ENCODE measurements around the gene JMJD6. TPM values are rescaled to one million over a fixed set of nuclear protein-coding genes. Genes with fewer than 3 reads are reported as not detected.

JMJD6 gene
- total and polyA plus RNA-seq, 9 of the 15 experiments (the other 6 are each of a cell fraction or from before 2014, with no cell fraction given) = 2.5 to 52.3 (median 36.3) TPM

DNA sequence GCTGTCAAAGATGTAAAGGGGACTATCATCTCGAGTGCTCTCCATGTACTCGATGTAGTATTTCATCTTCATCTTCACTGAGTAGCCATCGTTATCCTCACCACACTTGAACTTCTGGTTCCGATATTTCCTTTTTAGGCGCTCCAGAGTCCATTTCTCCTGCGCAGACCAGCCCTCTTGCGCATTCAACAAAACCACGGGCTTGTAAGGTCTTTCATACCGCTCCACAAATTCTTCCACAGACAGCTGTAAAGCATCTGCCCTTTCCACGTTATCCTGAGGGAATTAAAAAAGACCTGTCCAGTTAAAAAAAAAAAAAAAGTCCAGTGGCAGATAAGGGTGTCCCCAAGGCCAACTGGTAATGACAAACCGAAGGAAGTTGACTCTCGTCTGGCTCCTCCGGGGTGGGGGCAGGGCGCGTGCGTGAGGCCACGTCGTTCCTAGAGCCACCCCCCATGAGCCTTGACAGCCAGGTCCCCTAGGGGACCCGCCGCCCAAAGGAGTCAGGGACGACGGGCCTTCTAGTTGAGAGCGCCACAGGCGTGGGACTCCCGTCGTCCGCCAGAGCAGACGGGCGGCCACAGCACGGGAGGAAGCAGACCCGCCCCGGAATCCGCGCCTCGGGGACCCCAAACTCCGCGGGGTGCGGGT lies 701 bp downstream of the JMJD6 start (continued):
- TF ChIP-seq, protein P1, sequence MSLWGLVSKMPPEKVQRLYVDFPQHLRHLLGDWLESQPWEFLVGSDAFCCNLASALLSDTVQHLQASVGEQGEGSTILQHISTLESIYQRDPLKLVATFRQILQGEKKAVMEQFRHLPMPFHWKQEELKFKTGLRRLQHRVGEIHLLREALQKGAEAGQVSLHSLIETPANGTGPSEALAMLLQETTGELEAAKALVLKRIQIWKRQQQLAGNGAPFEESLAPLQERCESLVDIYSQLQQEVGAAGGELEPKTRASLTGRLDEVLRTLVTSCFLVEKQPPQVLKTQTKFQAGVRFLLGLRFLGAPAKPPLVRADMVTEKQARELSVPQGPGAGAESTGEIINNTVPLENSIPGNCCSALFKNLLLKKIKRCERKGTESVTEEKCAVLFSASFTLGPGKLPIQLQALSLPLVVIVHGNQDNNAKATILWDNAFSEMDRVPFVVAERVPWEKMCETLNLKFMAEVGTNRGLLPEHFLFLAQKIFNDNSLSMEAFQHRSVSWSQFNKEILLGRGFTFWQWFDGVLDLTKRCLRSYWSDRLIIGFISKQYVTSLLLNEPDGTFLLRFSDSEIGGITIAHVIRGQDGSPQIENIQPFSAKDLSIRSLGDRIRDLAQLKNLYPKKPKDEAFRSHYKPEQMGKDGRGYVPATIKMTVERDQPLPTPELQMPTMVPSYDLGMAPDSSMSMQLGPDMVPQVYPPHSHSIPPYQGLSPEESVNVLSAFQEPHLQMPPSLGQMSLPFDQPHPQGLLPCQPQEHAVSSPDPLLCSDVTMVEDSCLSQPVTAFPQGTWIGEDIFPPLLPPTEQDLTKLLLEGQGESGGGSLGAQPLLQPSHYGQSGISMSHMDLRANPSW (CRISPR knock-in tag; IDR thresholded peaks at IDR 0.05) = 0 out of 2 replicates have a peak, but pooled peaks have one; percentile 13
- TF ChIP-seq HDAC2 (IDR thresholded peaks at IDR 0.05) (no peak; the same call in 1 of the 2 replicates), RUNX1 (IDR thresholded peaks at IDR 0.05; ENCODE audit: low read depth) (no peak), HMGN3 (IDR thresholded peaks at IDR 0.05; ENCODE audit: borderline replicate concordance, extremely low read depth, insufficient read length, low read depth, low read length) (peak; percentile 79), JUND (IDR thresholded peaks at IDR 0.05; ENCODE audit: borderline replicate concordance, low read depth, low read length) (0 out of 2 replicates have a peak, but pooled peaks have one; percentile 26), JUND (tag; IDR thresholded peaks at IDR 0.05; ENCODE audit: borderline replicate concordance, low read depth, low read length) (no peak; the same call in 2 of the 3 replicates), MBD2 (IDR thresholded peaks at IDR 0.05; ENCODE audit: borderline replicate concordance, low read depth) (no peak), CHD1 (IDR thresholded peaks at IDR 0.05; ENCODE audit: low read length) (no peak), ZNF12 (CRISPR knock-in tag; IDR thresholded peaks at IDR 0.05) (no peak), ZEB2 (IDR thresholded peaks at IDR 0.05) (0 out of 2 replicates have a peak, but pooled peaks have one; percentile 11), CCAR2 (IDR thresholded peaks at IDR 0.05; ENCODE audit: low read depth, low read length) (no peak)
- TF ChIP-seq, protein P2, sequence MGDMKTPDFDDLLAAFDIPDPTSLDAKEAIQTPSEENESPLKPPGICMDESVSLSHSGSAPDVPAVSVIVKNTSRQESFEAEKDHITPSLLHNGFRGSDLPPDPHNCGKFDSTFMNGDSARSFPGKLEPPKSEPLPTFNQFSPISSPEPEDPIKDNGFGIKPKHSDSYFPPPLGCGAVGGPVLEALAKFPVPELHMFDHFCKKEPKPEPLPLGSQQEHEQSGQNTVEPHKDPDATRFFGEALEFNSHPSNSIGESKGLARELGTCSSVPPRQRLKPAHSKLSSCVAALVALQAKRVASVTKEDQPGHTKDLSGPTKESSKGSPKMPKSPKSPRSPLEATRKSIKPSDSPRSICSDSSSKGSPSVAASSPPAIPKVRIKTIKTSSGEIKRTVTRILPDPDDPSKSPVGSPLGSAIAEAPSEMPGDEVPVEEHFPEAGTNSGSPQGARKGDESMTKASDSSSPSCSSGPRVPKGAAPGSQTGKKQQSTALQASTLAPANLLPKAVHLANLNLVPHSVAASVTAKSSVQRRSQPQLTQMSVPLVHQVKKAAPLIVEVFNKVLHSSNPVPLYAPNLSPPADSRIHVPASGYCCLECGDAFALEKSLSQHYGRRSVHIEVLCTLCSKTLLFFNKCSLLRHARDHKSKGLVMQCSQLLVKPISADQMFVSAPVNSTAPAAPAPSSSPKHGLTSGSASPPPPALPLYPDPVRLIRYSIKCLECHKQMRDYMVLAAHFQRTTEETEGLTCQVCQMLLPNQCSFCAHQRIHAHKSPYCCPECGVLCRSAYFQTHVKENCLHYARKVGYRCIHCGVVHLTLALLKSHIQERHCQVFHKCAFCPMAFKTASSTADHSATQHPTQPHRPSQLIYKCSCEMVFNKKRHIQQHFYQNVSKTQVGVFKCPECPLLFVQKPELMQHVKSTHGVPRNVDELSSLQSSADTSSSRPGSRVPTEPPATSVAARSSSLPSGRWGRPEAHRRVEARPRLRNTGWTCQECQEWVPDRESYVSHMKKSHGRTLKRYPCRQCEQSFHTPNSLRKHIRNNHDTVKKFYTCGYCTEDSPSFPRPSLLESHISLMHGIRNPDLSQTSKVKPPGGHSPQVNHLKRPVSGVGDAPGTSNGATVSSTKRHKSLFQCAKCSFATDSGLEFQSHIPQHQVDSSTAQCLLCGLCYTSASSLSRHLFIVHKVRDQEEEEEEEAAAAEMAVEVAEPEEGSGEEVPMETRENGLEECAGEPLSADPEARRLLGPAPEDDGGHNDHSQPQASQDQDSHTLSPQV (IDR thresholded peaks at IDR 0.05) = peak; percentile 43; the same call in 1 of the 2 replicates
- TF ChIP-seq, protein P3, sequence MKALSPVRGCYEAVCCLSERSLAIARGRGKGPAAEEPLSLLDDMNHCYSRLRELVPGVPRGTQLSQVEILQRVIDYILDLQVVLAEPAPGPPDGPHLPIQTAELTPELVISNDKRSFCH (CRISPR knock-in tag; IDR thresholded peaks at IDR 0.05) = no peak
- TF ChIP-seq, protein P3 (tag; IDR thresholded peaks at IDR 0.05) = peak; percentile 51; the same call in 1 of the 2 replicates
- TF ChIP-seq, protein P4, sequence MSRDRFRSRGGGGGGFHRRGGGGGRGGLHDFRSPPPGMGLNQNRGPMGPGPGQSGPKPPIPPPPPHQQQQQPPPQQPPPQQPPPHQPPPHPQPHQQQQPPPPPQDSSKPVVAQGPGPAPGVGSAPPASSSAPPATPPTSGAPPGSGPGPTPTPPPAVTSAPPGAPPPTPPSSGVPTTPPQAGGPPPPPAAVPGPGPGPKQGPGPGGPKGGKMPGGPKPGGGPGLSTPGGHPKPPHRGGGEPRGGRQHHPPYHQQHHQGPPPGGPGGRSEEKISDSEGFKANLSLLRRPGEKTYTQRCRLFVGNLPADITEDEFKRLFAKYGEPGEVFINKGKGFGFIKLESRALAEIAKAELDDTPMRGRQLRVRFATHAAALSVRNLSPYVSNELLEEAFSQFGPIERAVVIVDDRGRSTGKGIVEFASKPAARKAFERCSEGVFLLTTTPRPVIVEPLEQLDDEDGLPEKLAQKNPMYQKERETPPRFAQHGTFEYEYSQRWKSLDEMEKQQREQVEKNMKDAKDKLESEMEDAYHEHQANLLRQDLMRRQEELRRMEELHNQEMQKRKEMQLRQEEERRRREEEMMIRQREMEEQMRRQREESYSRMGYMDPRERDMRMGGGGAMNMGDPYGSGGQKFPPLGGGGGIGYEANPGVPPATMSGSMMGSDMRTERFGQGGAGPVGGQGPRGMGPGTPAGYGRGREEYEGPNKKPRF (IDR thresholded peaks at IDR 0.05; ENCODE audit: low read depth, low read length) = no peak
